HEK293 (cell line): ENCODE results near the gene VAV2.
A peak's percentile ranks its signal among the peaks of the same experiment; 100 is the strongest.

Experiments
- CTCF ChIA-PET: fragments of 350-600 bp; formaldehyde crosslinking; extraction: SDS; loops from one replicate; lab custom pipeline; 2021; ENCODE audit warnings: antibody characterized with exemption; lab: Yijun Ruan, JAX
- POLR2A ChIA-PET: fragments of 300-600 bp; formaldehyde crosslinking; extraction: SDS; loops from one replicate; lab custom pipeline; 2020; ENCODE audit warnings: antibody characterized with exemption, inconsistent platforms; lab: Yijun Ruan, JAX
- H3K27ac ChIP-seq: fragments of 200-500 bp; sonication (Bioruptor generic); 2 replicates; pipeline ENCODE4 v1.5.1; 2014; ENCODE audit warnings: low read depth, low read length, control low read depth, inconsistent platforms; ENCODE audit errors: extremely low read depth
- H3K36me3 ChIP-seq, 2 experiments: fragments of 200-500 bp in 1 of 2; sonication (Bioruptor generic) in 1 of 2; 1 replicate in 1 of 2; 2 replicates in 1 of 2; pipeline ENCODE4 v1.5.1; 2014 to 2017; ENCODE audit warnings: inconsistent platforms in 2 of 2, low read length in 2 of 2; ENCODE audit not compliant: control insufficient read depth in 2 of 2, insufficient read depth in 1 of 2
- H3K4me1 ChIP-seq: fragments of 200-500 bp; sonication (Bioruptor generic); 2 replicates; pipeline ENCODE4 v1.5.1; 2014; ENCODE audit warnings: mild to moderate bottlenecking, low read length, inconsistent platforms; ENCODE audit not compliant: control insufficient read depth, insufficient read depth
- H3K4me3 ChIP-seq: 2 replicates; pipeline ENCODE4 v1.5.1; 2011; ENCODE audit warnings: low read depth, mild to moderate bottlenecking, control low read depth, low read length, moderate library complexity
- H3K9me3 ChIP-seq: fragments of 200-500 bp; sonication (Bioruptor generic); 2 replicates; pipeline ENCODE4 v1.5.1; 2014; ENCODE audit warnings: low read depth, low read length, inconsistent platforms; ENCODE audit not compliant: control insufficient read depth, insufficient read depth
- BCL11A ChIP-seq: fragments of 450-650 bp; formaldehyde crosslinking; IDR thresholded peaks from 2 replicates; pipeline ENCODE4 v1.5.1; 2016; ENCODE audit warnings: low read depth, missing biosample characterization, missing genetic modification characterization
- TCF7L2 ChIP-seq: IDR thresholded peaks from 2 replicates; pipeline ENCODE4 v1.6.1; 2011; ENCODE audit warnings: low read depth, mild to moderate bottlenecking, inconsistent platforms, low read length, moderate library complexity, borderline replicate concordance
- WT1 ChIP-seq: fragments of 450-650 bp; formaldehyde crosslinking; IDR thresholded peaks from 2 replicates; pipeline ENCODE4 v1.5.1; 2016; ENCODE audit warnings: missing biosample characterization, missing genetic modification characterization
- ZNF211 ChIP-seq: fragments of 450-650 bp; formaldehyde crosslinking; IDR thresholded peaks from 2 replicates; pipeline ENCODE4 v1.5.1; 2016; ENCODE audit warnings: low read depth, missing biosample characterization, missing genetic modification characterization
- ZNF292 ChIP-seq: fragments of 450-650 bp; formaldehyde crosslinking; IDR thresholded peaks from 2 replicates; pipeline ENCODE4 v1.5.1; 2016; ENCODE audit warnings: low read depth, missing biosample characterization, missing genetic modification characterization, borderline replicate concordance
- ZNF37A ChIP-seq: fragments of 450-650 bp; IDR thresholded peaks from 2 replicates; pipeline ENCODE4 v1.5.1; 2018; ENCODE audit warnings: missing biosample characterization, missing genetic modification characterization
- ZNF510 ChIP-seq: fragments of 450-650 bp; formaldehyde crosslinking; IDR thresholded peaks from 2 replicates; pipeline ENCODE4 v1.5.1; 2018; ENCODE audit warnings: mild to moderate bottlenecking, missing genetic modification characterization, missing biosample characterization; ENCODE audit not compliant: insufficient replicate concordance
- ZNF585B ChIP-seq: fragments of 450-650 bp; formaldehyde crosslinking; IDR thresholded peaks from 2 replicates; pipeline ENCODE4 v1.5.1; 2016; ENCODE audit warnings: missing biosample characterization, missing genetic modification characterization
- ZNF624 ChIP-seq: fragments of 450-650 bp; formaldehyde crosslinking; IDR thresholded peaks from 2 replicates; pipeline ENCODE4 v1.5.1; 2017; ENCODE audit warnings: missing biosample characterization, missing genetic modification characterization
- ZNF658 ChIP-seq: fragments of 450-650 bp; formaldehyde crosslinking; IDR thresholded peaks from 2 replicates; pipeline ENCODE4; 2016; ENCODE audit warnings: missing biosample characterization, missing genetic modification characterization
- ZNF768 ChIP-seq: fragments of 450-650 bp; formaldehyde crosslinking; IDR thresholded peaks from 2 replicates; pipeline ENCODE4 v1.5.1; 2018; ENCODE audit warnings: missing biosample characterization, mild to moderate bottlenecking, missing genetic modification characterization
- ZNF837 ChIP-seq: fragments of 450-650 bp; formaldehyde crosslinking; IDR thresholded peaks from 2 replicates; pipeline ENCODE4 v1.5.1; 2016; ENCODE audit warnings: missing biosample characterization, missing genetic modification characterization
- ZSCAN23 ChIP-seq: fragments of 450-650 bp; formaldehyde crosslinking; IDR thresholded peaks from 2 replicates; pipeline ENCODE4 v1.5.1; 2016; ENCODE audit warnings: missing biosample characterization, missing genetic modification characterization
- TF ChIP-seq, protein P1 (sequence below): fragments of 450-650 bp; formaldehyde crosslinking; IDR thresholded peaks from 2 replicates; pipeline ENCODE4 v1.5.1; 2016; ENCODE audit warnings: missing biosample characterization, missing genetic modification characterization
- TF ChIP-seq, protein P2 (sequence below): fragments of 450-650 bp; formaldehyde crosslinking; IDR thresholded peaks from 2 replicates; pipeline ENCODE4 v1.5.1; 2016; ENCODE audit warnings: missing biosample characterization, missing genetic modification characterization
- TF ChIP-seq, protein P3 (sequence below): fragments of 450-650 bp; formaldehyde crosslinking; IDR thresholded peaks from 2 replicates; pipeline ENCODE4 v1.5.1; 2016; ENCODE audit warnings: missing biosample characterization, missing genetic modification characterization
- TF ChIP-seq, protein P4 (sequence below): fragments of 450-650 bp; formaldehyde crosslinking; IDR thresholded peaks from 2 replicates; pipeline ENCODE4 v1.5.1; 2017; ENCODE audit warnings: missing biosample characterization, missing genetic modification characterization
- TF ChIP-seq, protein P5 (sequence below): fragments of 450-650 bp; formaldehyde crosslinking; optimal IDR thresholded peaks from 2 replicates; pipeline ENCODE3; 2016; ENCODE audit warnings: missing biosample characterization, mild to moderate bottlenecking, missing genetic modification characterization
- TF ChIP-seq, protein P6 (sequence below): fragments of 450-650 bp; formaldehyde crosslinking; IDR thresholded peaks from 2 replicates; pipeline ENCODE4 v1.5.1; 2016; ENCODE audit warnings: missing biosample characterization, missing genetic modification characterization

Gene VAV2

DNA sequence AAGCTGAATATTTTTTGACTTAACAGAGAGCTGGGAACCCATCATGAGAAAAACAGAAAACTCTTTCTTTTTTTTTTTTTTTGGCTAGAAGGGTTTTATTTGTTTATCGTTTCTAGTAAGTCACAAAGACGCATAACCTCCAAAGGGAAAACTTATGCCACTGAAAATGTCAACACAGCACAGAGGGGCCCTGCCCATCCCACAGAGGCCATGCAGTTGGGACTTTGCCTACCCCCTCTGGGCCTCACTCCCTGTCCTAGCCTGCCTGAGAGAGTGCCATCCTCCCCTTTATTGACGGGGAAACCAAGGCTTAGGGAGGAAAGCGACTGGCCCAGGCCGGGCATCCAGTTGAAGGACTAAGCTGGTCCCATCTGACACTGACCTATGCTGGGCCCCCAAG, 74.7 kb downstream of the VAV2 start:
- ChIA-PET CTCF (no interaction called here), POLR2A (no interaction called here)
- Histone ChIP-seq H3K4me3 (no peak overlapping the region), H3K27ac (no peak overlapping the region), H3K36me3 (no peaks in the 10 kb centered on the region), H3K9me3 (no peaks in the 10 kb centered on the region), H3K4me1 (no peaks in the 10 kb centered on the region)
- TF ChIP-seq ZNF585B (tag by site-specific recombination): no peak
- TF ChIP-seq ZNF37A: no peak
- TF ChIP-seq, protein P1, sequence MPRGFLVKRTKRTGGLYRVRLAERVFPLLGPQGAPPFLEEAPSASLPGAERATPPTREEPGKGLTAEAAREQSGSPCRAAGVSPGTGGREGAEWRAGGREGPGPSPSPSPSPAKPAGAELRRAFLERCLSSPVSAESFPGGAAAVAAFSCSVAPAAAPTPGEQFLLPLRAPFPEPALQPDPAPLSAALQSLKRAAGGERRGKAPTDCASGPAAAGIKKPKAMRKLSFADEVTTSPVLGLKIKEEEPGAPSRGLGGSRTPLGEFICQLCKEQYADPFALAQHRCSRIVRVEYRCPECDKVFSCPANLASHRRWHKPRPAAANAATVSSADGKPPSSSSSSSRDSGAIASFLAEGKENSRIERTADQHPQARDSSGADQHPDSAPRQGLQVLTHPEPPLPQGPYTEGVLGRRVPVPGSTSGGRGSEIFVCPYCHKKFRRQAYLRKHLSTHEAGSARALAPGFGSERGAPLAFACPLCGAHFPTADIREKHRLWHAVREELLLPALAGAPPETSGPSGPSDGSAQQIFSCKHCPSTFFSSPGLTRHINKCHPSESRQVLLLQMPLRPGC: no peak
- TF ChIP-seq ZNF837: no peak
- no peak for TF ChIP-seq ZNF292
- no peak for TF ChIP-seq ZSCAN23 (tag by site-specific recombination)
- no peak for TF ChIP-seq ZNF211 (tag by site-specific recombination)
- TF ChIP-seq BCL11A (tag by site-specific recombination): no peak
- TF ChIP-seq ZNF510 (tag by site-specific recombination): no peak
- TF ChIP-seq, protein P2, sequence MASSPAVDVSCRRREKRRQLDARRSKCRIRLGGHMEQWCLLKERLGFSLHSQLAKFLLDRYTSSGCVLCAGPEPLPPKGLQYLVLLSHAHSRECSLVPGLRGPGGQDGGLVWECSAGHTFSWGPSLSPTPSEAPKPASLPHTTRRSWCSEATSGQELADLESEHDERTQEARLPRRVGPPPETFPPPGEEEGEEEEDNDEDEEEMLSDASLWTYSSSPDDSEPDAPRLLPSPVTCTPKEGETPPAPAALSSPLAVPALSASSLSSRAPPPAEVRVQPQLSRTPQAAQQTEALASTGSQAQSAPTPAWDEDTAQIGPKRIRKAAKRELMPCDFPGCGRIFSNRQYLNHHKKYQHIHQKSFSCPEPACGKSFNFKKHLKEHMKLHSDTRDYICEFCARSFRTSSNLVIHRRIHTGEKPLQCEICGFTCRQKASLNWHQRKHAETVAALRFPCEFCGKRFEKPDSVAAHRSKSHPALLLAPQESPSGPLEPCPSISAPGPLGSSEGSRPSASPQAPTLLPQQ: no peak
- TF ChIP-seq, protein P3, sequence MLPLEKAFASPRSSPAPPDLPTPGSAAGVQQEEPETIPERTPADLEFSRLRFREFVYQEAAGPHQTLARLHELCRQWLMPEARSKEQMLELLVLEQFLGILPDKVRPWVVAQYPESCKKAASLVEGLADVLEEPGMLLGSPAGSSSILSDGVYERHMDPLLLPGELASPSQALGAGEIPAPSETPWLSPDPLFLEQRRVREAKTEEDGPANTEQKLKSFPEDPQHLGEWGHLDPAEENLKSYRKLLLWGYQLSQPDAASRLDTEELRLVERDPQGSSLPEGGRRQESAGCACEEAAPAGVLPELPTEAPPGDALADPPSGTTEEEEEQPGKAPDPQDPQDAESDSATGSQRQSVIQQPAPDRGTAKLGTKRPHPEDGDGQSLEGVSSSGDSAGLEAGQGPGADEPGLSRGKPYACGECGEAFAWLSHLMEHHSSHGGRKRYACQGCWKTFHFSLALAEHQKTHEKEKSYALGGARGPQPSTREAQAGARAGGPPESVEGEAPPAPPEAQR: no peak
- no peak for TF ChIP-seq ZNF768 (tag by site-specific recombination)

DNA sequence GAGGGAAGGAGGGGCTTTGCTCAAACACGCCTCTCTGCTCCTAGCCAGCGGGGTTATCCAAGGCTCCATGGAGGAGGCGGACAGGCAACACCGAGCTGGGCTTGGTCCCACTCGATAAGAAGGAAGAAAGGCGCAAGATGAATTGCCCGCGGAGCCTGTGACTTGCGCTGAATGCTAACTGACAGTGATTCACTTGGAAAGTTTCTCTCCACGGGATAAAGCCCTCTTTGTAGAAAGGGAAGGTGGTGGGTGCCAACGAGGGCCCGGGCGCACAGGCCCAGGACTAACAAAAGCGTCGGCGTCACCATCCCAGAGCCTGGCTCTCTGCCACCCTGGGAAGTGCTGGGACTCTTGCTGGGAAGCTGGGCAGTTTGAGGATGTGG, 76.0 kb downstream of the VAV2 start:
- ChIA-PET POLR2A (no interaction called here), CTCF (interaction anchor here (0.7 kb wide), 1 partner anchor 263 kb away, joined by 3 read pairs; no protein-coding TSS in a partner anchor)
- TF ChIP-seq ZNF624: no peak
- TF ChIP-seq, all 188 proteins: peak for 0
- Histone ChIP-seq H3K4me1 (no peaks in the 10 kb centered on the region), H3K27ac (no peak overlapping the region), H3K4me3 (no peak overlapping the region), H3K9me3 (no peaks in the 10 kb centered on the region), H3K36me3 (no peaks in the 10 kb centered on the region)

DNA sequence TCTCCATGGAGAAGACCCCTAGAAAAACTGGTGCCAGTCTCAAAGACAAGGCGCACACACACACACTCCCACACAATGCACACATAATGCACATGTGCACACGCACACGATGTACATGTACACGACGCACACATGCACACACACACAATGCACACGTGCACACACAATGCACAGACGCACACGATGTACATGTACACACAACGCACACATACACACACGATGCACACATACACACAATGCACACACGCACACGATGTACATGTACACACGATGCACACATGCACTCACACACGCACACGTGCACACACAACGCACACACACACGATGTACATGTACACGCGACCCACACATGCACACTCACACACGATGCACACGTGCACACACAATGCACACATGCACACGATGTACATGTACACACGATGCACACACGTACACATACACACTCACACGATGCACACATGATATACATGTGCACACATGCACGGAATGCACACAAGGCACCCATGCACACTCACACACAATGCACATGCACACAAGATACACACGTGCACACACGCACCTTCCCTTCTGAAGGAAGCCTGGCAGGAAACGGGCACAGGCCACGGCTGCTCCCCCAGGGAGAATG, 76.5 kb downstream of the VAV2 start:
- CTCF ChIA-PET: interaction anchor here (0.7 kb wide), 1 partner anchor 264 kb away, joined by 3 read pairs; no protein-coding TSS in a partner anchor
- Histone ChIP-seq H3K4me3 (no peak overlapping the region), H3K27ac (no peak overlapping the region), H3K36me3 (no peaks in the 10 kb centered on the region), H3K4me1 (no peaks in the 10 kb centered on the region)
- TF ChIP-seq, protein P4, sequence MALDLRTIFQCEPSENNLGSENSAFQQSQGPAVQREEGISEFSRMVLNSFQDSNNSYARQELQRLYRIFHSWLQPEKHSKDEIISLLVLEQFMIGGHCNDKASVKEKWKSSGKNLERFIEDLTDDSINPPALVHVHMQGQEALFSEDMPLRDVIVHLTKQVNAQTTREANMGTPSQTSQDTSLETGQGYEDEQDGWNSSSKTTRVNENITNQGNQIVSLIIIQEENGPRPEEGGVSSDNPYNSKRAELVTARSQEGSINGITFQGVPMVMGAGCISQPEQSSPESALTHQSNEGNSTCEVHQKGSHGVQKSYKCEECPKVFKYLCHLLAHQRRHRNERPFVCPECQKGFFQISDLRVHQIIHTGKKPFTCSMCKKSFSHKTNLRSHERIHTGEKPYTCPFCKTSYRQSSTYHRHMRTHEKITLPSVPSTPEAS (tag by site-specific recombination): peak; percentile 66; the same call in 1 of the 2 replicates
- TF ChIP-seq, protein P5, sequence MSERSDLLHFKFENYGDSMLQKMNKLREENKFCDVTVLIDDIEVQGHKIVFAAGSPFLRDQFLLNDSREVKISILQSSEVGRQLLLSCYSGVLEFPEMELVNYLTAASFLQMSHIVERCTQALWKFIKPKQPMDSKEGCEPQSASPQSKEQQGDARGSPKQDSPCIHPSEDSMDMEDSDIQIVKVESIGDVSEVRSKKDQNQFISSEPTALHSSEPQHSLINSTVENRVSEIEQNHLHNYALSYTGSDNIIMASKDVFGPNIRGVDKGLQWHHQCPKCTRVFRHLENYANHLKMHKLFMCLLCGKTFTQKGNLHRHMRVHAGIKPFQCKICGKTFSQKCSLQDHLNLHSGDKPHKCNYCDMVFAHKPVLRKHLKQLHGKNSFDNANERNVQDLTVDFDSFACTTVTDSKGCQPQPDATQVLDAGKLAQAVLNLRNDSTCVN (tag by site-specific recombination): peak; percentile 7
- TF ChIP-seq WT1: no peak
- TF ChIP-seq ZNF658 (tag by site-specific recombination): no peak
- TF ChIP-seq TCF7L2: no peak
- TF ChIP-seq, protein P6, sequence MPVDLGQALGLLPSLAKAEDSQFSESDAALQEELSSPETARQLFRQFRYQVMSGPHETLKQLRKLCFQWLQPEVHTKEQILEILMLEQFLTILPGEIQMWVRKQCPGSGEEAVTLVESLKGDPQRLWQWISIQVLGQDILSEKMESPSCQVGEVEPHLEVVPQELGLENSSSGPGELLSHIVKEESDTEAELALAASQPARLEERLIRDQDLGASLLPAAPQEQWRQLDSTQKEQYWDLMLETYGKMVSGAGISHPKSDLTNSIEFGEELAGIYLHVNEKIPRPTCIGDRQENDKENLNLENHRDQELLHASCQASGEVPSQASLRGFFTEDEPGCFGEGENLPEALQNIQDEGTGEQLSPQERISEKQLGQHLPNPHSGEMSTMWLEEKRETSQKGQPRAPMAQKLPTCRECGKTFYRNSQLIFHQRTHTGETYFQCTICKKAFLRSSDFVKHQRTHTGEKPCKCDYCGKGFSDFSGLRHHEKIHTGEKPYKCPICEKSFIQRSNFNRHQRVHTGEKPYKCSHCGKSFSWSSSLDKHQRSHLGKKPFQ: peak; percentile 74; the same call in 1 of the 2 replicates
- TF ChIP-seq, all 188 proteins: peak for 3
- H3K9me3 ChIP-seq: no peaks in the 10 kb centered on the region
- POLR2A ChIA-PET: no interaction called here
